HG02981 (cell line): Measurements from ENCODE around the gene ADPRHL1.
"Not testable (repeated sequence)": the region's sequence is repeated elsewhere in the genome, so short reads cannot be mapped to it uniquely, and the experiment has no call there.

Experiments
- ATAC-seq: cut with Tn5 transposase; IDR thresholded peaks from one replicate; pipeline ENCODE4 v1.9.1; 2021; ENCODE audit warnings: mild to moderate bottlenecking, moderate library complexity; ENCODE audit not compliant: unreplicated experiment

ADPRHL1 gene

DNA sequence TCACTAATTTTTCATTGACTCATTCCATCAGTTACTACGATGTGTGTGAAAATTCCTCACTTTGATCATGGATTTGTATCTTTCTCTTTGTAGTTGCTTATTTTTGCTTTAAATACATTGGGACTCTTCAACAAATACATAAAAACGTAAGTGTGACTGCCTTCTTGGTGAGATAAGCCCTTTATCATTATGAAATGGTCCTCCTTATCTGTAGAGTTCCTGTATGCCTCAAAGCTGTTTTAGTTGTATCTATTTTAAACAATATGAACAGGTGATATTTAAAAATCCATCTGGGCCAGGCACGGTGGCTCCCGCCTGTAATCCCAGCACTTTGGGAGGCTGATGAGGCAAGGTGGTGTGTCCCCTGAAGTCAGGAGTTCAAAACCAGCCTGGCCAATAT, 25.9 kb upstream of the ADPRHL1 start:
- ATAC-seq: no peak

DNA sequence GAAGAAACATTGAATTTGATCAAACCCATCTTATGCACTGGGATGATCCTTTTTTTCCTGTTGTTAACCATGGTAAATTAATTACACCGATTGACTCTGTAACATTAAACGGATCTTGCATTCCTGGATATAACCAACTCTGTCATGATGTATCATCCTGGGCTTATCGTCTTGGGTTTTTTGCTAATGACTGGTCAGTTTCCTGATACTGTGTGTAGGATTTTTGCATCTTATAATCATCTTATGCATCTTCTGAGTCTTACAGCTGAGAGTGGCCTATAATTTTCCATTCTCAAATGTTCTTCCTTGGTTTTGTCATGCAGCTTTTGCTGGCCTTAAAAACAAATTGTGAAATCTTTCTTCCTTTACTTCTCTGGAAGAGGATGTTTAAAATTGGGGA, 24.4 kb upstream of the ADPRHL1 start:
- no peak for ATAC-seq

DNA sequence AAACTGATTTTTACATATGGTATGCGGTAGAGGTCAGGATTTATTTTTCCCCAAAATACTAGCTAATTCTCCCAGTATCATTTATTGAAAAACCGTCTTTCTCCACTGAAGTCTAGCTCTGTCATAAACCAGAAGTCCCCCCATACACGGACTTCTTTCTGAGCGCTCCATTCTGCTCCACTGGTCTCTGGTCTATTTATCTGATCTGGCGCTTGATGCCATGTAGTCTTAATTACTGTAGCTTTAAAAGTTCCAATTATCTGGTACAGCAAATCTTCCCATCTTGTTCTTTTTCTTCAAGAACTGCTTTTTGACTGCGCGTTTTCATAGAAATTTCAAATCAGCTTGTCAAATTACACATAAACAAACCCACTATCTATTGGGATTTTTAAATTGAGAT, 23.5 kb upstream of the ADPRHL1 start:
- ATAC-seq: no peak

DNA sequence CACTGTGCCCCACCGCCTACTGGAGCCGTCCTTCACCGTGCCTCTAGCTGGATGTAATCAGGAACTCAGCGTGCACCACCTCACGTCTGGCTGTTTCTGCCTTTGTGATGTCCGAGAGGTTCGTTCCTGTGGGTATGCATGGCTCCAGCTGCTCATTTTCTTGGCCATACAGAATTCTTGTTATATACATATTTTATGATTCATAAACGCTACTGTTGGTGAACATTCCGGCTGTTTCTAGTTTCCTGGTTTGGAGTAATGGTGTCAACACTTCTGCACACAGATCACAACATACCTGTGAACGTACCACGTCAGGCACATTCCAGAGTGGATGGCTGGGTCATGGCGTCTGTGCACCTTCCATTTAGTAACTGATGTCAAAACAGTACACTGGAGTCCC, 22.6 kb upstream of the ADPRHL1 start:
- no peak for ATAC-seq

DNA sequence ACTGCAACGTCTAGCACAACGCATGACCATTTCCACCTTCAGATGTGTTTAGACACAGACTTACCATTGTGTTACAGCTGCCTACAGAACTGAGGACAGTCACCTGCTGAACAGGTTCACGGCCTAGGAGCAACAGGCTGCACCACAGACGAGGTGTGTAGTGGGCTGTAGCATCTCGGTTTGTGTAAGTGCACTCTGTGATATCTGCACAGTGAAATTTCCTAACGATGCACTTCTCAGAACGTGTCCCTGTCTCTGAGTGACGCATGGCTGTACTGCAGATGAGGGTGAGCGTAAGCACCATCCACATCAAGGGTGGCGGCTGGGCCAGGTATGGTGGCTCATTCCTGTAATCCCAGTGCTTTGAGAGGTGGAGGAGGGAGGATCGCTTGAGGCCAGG, 22.0 kb upstream of the ADPRHL1 start:
- no peak for ATAC-seq

DNA sequence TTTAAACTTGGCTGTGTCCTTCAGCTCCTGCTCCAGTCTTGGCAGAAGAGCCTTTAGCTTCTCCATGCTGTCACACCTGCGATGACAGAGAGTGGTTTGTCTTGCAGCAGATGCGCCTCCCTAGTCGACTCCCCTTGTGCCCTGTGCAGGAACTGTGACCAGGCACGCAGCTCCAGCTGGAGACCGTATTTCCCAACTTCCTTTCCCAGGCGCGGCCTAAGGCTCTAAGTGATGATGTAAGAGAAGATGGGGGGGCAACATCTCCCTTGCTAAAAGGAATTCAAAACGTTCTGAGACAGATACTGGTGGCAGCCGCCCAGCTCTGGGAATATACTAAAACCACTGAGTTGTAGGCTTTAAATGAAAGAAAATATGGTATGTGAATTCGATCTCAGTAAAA, 20.9 kb upstream of the ADPRHL1 start:
- ATAC-seq: no peak

DNA sequence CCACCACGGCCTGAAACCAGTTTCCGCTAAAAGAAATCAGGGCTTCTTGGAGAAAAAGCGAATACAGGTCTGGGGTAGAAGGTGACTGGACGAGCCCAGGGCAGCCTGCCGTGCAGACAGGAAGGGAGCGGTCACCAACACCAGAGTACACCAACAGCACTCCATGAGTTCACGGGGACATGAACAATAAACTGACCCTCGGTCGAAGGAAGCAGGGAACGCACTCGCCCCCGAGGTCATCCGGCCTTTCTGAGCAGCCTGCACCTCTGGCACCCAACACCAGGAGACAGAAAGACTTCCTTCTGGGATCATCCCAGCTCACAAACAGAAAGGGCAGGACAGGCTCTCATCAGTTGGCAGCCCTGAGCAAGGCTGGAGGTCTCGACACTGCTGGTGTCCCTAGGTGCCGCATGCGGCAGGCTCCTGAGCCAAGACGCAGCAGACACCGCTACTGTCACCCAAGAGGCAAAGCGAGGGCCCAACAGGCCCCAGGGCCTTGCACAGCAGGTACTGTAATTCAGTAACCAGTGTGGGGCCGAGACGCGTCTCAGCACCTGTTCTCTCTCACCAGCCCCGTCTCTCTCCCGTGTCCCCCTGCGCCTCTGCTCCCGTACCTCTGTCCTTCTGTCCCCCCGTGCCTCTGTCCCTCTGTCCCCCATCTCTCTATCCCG, 19.2 kb upstream of the ADPRHL1 start:
- ATAC-seq: no peak

DNA sequence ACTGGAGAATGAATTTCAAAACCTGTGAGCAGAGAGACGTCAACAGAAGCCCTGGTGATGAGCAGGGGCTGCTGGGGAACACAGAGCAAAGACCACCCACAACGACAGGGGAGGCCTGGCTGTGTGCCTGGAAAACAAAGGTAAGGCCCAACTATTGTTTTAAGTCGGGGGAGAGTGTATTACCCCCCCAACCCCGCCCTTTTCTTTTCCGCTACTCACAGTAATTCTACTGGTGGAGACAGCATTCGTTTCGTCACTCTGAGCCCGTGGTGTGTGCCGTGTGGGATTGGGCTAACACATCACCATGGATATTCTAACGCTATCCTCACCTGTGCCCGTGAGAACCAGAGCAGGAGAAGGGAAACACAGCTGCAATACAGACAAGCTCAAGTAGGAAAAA, 18.6 kb upstream of the ADPRHL1 start:
- ATAC-seq: no peak

DNA sequence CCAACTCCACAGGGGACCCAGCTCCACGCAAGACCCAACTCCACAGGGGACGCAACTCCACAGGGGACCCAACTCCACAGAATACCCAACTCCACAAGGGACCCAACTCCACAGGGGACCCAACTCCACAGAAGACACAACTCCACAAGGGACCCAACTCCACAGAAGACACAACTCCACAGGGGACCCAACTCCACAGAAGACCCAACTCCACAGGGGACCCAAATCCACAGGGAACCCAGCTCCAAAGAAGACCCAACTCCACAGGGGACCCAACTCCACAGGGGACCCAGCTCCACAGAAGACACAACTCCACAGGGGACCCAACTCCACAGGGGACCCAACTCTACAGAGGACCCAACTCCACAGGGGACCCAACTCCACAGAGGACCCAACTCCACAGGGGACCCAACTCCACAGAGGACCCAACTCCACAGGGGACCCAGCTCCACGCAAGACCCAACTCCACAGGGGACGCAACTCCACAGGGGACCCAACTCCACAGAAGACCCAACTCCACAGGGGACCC, 17.4 kb upstream of the ADPRHL1 start:
- not testable (repeated sequence) for ATAC-seq

DNA sequence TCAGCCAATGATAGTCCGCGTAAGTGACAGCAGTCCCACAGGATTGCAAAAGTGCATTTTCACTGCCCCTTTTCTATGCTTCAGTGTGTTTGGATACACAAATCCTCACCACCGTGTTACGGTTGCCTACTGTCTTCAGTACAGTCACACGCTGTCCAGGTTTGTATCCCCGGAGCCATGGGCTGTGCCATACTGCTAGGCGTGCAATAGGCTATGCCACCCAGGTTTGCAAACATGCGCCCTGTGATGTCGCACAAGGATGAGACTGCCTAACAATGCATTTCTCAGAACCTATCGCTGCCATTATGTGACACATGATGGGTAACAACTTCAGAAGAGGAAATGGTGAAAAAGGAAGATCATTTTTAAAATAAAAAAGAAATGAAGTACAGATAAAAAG, 16.8 kb upstream of the ADPRHL1 start:
- ATAC-seq: no peak

DNA sequence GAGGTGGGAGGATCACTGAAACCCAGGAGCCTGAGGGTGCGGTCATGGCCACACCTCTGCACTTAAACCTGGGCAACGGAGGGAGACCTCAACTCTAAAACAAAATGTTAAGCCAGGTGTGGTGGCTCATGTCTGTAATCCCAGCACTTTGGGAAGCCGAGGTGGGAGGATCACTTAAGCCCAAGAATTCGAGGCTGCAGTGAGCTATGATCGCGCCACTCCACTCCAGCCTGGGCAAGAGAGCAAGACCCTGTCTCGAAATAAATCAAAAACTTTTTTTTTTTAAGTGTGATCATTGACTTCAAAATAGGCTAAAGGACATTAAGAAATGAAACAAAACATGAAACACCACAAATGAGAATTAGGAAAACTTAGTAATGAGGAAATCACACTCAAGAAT, 16.3 kb upstream of the ADPRHL1 start:
- ATAC-seq: no peak

DNA sequence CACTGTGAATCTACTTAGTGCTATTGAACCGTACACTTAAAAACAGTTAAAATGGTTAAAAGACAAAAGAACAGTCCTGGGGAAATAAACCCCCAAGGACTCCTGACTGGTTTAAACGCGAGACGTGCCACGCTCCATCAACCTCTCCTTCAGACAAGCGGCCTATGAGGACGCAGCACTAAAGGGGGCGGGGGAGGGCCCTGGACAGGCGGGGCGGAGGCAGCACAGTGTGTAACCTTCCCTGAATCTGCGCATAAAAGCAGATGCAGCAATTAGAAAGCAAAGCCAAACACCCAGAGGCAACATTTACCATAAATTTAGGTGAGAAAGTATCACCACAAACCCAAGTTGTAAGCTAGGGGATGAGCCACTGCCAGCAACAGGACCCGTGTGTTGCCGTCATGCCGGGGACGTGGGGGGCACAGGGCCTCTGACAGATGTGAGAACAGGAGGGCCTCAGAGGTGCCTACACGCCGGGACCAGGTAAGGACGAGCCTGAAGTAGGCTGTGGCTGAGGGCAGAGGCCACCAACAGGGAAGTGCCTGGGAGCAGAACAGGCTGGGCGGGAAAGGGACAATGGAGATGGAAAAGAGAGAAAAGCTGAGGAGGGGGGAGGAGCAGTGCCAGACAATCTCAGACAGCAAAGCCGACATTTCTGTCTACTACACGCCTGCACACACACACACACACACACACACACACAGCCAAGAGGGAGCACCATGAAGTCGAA, 15.3 kb upstream of the ADPRHL1 start:
- no peak for ATAC-seq

DNA sequence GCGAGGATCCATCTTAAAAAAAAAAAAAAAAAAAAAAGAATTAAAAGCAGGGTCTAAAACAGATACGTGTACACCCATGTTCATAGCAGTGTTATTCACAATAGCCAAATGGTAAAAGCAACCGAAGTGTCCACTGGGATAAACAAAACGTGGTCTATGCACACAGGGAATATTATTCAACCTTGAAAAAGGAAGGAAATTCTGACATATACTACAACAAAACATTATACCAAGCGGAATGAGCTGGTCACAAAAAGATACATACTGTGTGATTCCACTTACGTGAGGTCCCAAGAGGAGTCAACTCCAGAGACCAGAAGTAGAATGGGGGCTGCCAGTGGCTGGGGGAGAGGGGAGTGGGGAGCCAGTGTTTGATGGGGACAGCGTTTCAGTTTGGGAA, 14.7 kb upstream of the ADPRHL1 start:
- no peak for ATAC-seq

DNA sequence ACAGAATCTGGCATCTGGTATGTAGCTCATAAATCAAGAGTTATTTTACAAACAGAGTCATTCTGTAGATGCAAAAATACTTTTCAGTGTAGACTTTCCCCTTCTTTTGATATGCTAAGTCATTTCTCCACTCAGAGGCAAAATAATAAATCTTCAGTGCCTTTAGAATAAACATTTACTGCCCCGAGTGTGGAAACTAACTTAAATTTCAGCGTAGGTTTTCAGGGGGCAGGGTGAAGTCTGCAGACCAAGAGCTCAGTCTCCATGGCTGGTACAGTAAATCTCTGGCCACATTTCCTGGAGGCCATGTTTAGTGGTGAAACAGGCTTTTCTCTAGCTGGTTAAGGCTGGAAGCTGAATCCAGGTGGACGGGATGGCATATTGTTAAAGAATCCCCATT, 13.1 kb upstream of the ADPRHL1 start:
- no peak for ATAC-seq

DNA sequence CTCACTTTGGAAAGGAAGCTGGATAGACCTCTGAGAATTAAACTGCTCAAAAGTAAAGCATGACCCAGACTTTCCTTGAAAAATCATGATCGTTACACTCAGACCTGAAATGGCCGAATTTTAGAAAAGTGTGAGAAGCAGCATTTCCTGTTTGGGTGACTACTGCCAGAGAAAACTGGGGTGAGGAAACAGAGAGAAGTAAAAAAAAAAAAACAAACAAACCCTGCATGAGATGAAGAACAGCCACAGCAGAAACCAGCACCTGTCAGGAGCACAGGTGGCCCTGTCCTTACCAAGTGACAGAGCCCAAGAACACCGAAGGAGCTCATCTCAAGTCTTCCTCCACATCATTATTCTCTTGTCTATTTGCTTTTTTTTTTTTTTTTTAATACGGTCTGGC, 12.0 kb upstream of the ADPRHL1 start:
- no peak for ATAC-seq

DNA sequence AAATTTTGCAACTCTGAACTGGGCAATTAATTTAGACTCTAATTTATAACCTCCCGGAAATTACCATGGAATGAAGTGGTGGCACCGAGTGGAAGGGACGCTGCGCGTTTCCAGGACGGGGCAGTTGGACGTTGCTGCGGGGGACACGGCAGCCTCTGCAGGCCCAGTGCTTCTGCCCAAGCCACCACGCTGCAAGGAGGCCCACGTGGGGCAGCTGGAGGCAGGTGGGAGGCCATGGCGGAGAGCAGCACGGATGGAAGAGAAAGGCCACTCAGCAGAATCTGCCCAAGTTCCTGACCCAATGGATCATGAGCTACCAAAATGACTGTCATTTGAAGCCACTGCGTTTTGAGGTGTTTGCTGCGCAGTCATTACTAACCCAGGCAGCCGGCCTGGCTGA, 11.2 kb upstream of the ADPRHL1 start:
- no peak for ATAC-seq

DNA sequence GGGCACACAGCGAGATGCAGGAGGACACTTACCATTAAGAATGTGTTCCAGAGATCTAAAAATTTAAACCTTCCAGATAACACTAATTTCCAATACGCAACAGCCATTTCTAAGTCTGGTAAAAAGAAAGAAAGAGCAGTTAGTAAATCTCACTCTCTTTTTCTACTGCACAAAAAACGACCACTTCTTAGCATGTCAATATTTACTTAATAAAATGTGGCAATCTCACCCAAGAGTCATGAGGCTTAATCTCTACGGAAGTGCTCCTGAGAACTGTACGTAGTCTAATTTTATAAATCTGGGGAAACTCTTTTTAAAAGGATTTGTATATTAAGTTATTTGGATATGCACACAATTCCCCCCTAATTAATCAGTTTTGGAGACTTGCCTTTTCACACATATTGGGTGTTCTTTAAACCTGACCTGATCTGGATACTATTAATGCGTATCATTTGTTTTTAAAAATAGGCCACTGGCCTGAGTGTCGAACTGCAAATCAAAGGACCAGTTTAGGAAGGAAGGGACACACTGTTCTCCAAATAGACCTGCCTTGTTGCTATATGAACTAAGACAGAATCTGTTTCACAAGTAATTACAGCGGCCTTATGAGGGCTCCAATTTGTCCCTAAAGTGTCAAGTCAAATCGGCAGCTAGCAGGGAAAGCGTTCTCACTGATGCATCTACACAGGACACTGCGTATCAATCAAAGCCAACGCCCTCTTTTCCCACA, 7.9 kb upstream of the ADPRHL1 start:
- no peak for ATAC-seq

DNA sequence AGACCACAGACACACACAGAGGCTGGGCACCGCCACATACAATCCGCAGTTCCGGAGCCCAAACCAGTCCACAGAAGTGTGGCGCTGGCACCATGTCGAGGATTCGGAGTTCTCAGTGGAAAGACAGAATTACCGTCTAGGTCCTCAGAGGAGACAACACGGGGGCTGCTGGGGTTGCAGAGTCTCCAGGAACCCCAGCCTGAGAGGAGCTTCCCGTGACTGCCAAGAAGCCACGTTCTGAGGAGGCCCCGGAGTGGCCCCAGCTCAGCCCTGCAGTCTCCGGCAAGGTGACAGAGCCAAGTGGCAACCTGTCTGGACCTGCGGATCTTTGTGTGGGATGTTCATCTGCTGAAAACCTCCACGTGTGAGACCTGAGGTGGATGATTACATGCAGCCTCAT, 7.3 kb upstream of the ADPRHL1 start:
- no peak for ATAC-seq

DNA sequence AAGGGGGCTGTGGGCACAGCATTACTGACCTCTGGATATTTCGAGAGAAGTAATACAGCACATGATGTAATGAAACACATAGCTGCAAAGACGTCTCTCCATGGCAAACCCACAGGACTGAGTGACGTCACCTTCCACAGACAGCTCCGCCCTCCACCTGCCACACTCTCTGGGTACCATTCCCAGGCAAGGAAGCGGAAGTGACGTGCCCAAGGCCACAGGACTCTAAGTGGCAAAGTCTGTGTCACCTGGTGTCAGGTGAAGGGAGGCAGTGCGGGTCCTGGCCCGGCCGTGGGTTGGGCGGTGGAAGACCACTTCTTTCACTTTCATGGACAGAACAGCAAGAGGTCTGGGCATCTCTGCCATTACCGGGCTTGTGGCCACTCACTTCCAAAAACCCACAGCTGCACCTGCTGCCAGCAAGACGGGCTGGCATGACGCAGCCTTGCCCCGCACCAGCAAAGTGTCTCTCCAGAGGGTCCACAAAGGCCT, 6.8 kb upstream of the ADPRHL1 start:
- ATAC-seq: no peak

DNA sequence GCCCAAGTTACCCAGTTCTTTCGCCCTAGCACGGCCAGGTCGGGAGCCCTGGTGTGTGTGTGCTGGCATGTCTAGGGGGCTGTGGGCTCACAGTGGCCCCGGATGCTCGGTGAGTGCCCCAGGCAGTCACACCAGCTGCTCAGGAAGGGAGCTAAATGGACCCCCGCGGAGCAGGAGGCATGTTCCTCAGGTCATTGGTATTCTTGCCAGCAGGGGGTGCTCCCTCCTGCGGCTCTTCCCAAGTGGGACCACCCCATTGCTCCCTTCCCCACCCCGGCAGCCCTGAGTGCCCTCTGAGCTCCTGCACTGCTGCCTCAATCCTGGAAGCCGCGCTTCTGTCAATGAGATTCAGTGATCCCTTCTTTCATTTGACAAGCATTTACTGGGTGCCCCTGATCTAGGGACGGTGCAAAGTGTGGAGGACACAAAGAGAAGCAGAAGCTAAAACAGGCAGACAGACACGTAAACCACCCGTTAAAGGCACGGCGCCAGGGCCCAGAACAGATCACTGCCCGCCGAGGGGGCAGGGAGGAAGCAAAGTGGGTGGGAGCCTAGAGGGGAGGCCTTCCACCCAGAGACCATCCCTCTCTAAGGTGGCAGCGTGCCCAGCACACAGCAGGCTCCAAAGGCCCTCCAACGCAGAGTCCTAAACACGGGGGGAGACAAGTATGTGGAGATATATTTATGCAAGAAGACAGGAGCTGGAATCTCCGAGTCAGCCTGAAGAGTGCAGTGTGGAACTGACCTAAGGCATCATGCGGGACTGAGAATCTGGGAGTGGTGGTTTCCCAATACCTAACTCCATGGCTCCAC, 5.2 kb upstream of the ADPRHL1 start:
- ATAC-seq: no peak

DNA sequence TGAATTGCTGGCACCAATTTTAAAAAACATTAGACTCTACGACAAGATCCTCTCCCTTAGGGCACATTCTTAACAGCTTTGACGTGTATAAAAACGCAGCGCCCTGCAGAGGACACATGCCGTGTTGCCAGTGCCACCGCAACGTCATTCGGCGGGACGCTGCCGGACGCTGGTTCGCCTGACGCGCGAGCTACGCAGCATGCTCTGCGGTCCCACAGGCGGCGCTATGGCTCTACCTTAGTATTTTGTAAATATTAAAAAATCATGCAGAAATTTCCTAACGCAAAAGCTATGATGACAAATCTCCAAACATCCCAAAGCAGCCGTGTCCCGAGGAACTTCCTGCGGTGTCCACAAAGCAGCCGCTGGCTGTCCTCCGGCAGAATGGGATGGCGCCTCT, 4.2 kb upstream of the ADPRHL1 start:
- no peak for ATAC-seq
